ENCODE data around the gene SLC5A10. TPM values are rescaled to one million over a fixed set of nuclear protein-coding genes. Genes with fewer than 3 reads are reported as not detected.

Gene SLC5A10
- total RNA-seq, 1 experiment from 2014 or later, result not detected

GRCh38 chr17:18986541-18987229 is 34.7 kb downstream of the SLC5A10 start:
- Histone ChIP-seq H3K23me2 (ENCODE audit: insufficient read length, low read depth, low read length, poor library complexity, severe bottlenecking) (no peaks in the 10 kb centered on the region), H3K4ac (ENCODE audit: low read depth, low read length) (no peak overlapping the region), H4K20me1 (ENCODE audit: control insufficient read depth, insufficient read depth, insufficient read length) (no peaks in the 10 kb centered on the region), H3K4me2 (ENCODE audit: insufficient read depth, insufficient read length, low read length) (no peak overlapping the region), H4K91ac (ENCODE audit: insufficient read length, low read depth, low read length) (no peak overlapping the region), H3K27ac (ENCODE audit: insufficient read length, low read depth, low read length) (no peak overlapping the region), H2AK5ac (ENCODE audit: insufficient read length, low read length) (no peak overlapping the region), H2BK15ac (ENCODE audit: low read depth, low read length) (no peak overlapping the region), H3K79me2 (ENCODE audit: insufficient read depth, low read length) (no peaks in the 10 kb centered on the region), H3K4me1 (ENCODE audit: insufficient read depth, low read length) (no peaks in the 10 kb centered on the region), H3K27me3 (ENCODE audit: insufficient read depth, low read length) (no peaks in the 10 kb centered on the region), H3T11ph (ENCODE audit: low read length) (no peak overlapping the region), H3K79me1 (ENCODE audit: insufficient read depth, low read depth, low read length, poor library complexity, severe bottlenecking) (no peaks in the 10 kb centered on the region), H3K9me3 (ENCODE audit: control insufficient read depth, low read depth, low read length) (no peaks in the 10 kb centered on the region), H2BK5ac (ENCODE audit: insufficient read length, low read length) (no peak overlapping the region), H4K8ac (replicated peaks; ENCODE audit: insufficient read length, low read depth, low read length) (no peak overlapping the region), H4K5ac (ENCODE audit: insufficient read length, low read depth, low read length) (no peak overlapping the region), H3K9ac (ENCODE audit: extremely low read depth, insufficient read length, low read length) (no peak overlapping the region), H2BK20ac (ENCODE audit: low read depth, low read length, poor library complexity, severe bottlenecking) (no peak overlapping the region), H2BK120ac (ENCODE audit: low read depth, low read length, poor library complexity, severe bottlenecking) (no peak overlapping the region), H3K56ac (ENCODE audit: insufficient read length, low read depth, low read length) (no peak overlapping the region), H3K23ac (ENCODE audit: insufficient read length, low read depth, low read length) (no peak overlapping the region), H3K14ac (ENCODE audit: insufficient read depth, low read length) (no peak overlapping the region), H2BK12ac (ENCODE audit: insufficient read length, low read depth, low read length) (no peak overlapping the region), H3K18ac (ENCODE audit: insufficient read length, low read depth, low read length) (no peak overlapping the region), H2AFZ (ENCODE audit: low read length) (no peak overlapping the region)
- Mint-ChIP-seq H3K36me3 (ENCODE audit: insufficient read depth in 1 of 3, low read depth in 3 of 3) (peaks cover 7 to 36% (median 30%) of the 10 kb centered on the region in 3 experiments; a peak in 6 of 7 replicates), H3K27me3 (ENCODE audit: low read depth) (no peaks in the 10 kb centered on the region), H3K9me3 (no peaks in the 10 kb centered on the region), H3K4me3 (no peak overlapping the region), H3K27ac (no peak overlapping the region; a peak in 2 of 7 replicates), H3K4me1 (peaks cover 3 to 5% of the 10 kb centered on the region in 2 experiments; a peak in 3 of 4 replicates)
- no CpG with 5 or more reads among the region's 21 CpGs for WGBS (ENCODE audit: extremely low coverage, insufficient read length, low lambda C conversion rate)
- no peak for DNase-seq
- no peak for TF ChIP-seq CTCF (conservative IDR thresholded peaks at IDR 0.05)
